Neural cell (in vitro differentiated cells): ENCODE measurements around the gene FOXD2. TPM values are rescaled to one million over a fixed set of nuclear protein-coding genes. Genes with fewer than 3 reads are reported as not detected.

ENCODE experiments used
- H2AFZ ChIP-seq: fragments of 200-600, 300-800 bp; sonication (generic), shearing (Covaris generic); 2 replicates; pipeline ENCODE4 v1.6.0; 2014; ENCODE audit warnings: low read depth, mild to moderate bottlenecking, antibody characterized with exemption, low read length, moderate library complexity
- H3F3A ChIP-seq: fragments of 200-600 bp; shearing (Covaris generic); 2 replicates; pipeline ENCODE4 v1.6.1; 2016; ENCODE audit warnings: mild to moderate bottlenecking, moderate library complexity, mixed read lengths, antibody characterized with exemption, low read length; ENCODE audit not compliant: insufficient read depth, poor library complexity, severe bottlenecking
- H3K27ac ChIP-seq: fragments of 200-600, 300-800 bp; sonication (generic), shearing (Covaris generic); 2 replicates; pipeline ENCODE4 v1.5.1; 2014; ENCODE audit warnings: mild to moderate bottlenecking, low read length, moderate library complexity
- H3K27me3 ChIP-seq: fragments of 300-800, 200-600 bp; sonication (generic), shearing (Covaris generic); 2 replicates; pipeline ENCODE4 v1.6.0; 2014; ENCODE audit warnings: mild to moderate bottlenecking, low read depth, low read length, moderate library complexity; ENCODE audit not compliant: insufficient read depth
- H3K36me3 ChIP-seq: fragments of 300-800, 200-600 bp; sonication (generic), shearing (Covaris generic); 2 replicates; pipeline ENCODE4 v1.5.1; 2014; ENCODE audit warnings: mild to moderate bottlenecking, antibody characterized with exemption, low read length, moderate library complexity; ENCODE audit not compliant: insufficient read depth
- H3K4me2 ChIP-seq: fragments of 300-800, 200-600 bp; sonication (generic), shearing (Covaris generic); 2 replicates; pipeline ENCODE4 v1.6.0; 2014; ENCODE audit warnings: mild to moderate bottlenecking, low read length
- H3K4me3 ChIP-seq: fragments of 300-800, 200-600 bp; sonication (generic), shearing (Covaris generic); 2 replicates; pipeline ENCODE4 v1.5.1; 2014; ENCODE audit warnings: mild to moderate bottlenecking, low read length, moderate library complexity
- H3K79me2 ChIP-seq: fragments of 200-600 bp; shearing (Covaris generic); replicated peaks from 2 replicates; pipeline ENCODE4 v1.6.0; 2014; ENCODE audit warnings: mild to moderate bottlenecking, low read length, moderate library complexity; ENCODE audit not compliant: insufficient read depth
- H3K9ac ChIP-seq: fragments of 300-800, 200-600 bp; sonication (generic), shearing (Covaris generic); 2 replicates; pipeline ENCODE4 v1.6.1; 2016; ENCODE audit warnings: mild to moderate bottlenecking, low read length, mixed read lengths
- H3K9me2 ChIP-seq: fragments of 200-600 bp; shearing (Covaris generic); 2 replicates; pipeline ENCODE4 v1.6.1; 2016; ENCODE audit warnings: mild to moderate bottlenecking, low read length, mixed read lengths; ENCODE audit not compliant: insufficient read depth
- H3K9me3 ChIP-seq: fragments of 200-600, 300-800 bp; sonication (generic), shearing (Covaris generic); 2 replicates; pipeline ENCODE4 v1.6.1; 2016; ENCODE audit warnings: mild to moderate bottlenecking, mixed run types, low read length, moderate library complexity, mixed read lengths
- H4K20me1 ChIP-seq: fragments of 200-600 bp; shearing (Covaris generic); 2 replicates; pipeline ENCODE4 v1.6.1; 2016; ENCODE audit warnings: mild to moderate bottlenecking, mixed run types; ENCODE audit not compliant: insufficient read depth
- EP300 ChIP-seq: fragments of 450-650 bp; conservative IDR thresholded peaks from 2 replicates; pipeline ENCODE4 v1.6.1; 2014; ENCODE audit warnings: antibody characterized with exemption, mild to moderate bottlenecking, moderate library complexity; ENCODE audit not compliant: poor library complexity, severe bottlenecking
- EZH2 ChIP-seq: fragments of 200-600, 300-800 bp; shearing (Covaris generic), sonication (generic); IDR thresholded peaks from 2 replicates; pipeline ENCODE4 v1.6.1; 2014; ENCODE audit warnings: antibody characterized with exemption, low read length, borderline replicate concordance, mild to moderate bottlenecking; ENCODE audit not compliant: insufficient read depth, poor library complexity, severe bottlenecking
- MXI1 ChIP-seq: fragments of 450-650 bp; conservative IDR thresholded peaks from 2 replicates; pipeline ENCODE4 v1.6.1; 2014; ENCODE audit warnings: antibody characterized with exemption, mild to moderate bottlenecking; ENCODE audit not compliant: poor library complexity, severe bottlenecking
- POLR2AphosphoS5 ChIP-seq: IDR thresholded peaks from 2 replicates; pipeline ENCODE4 v1.6.1; 2012
- RAD21 ChIP-seq: fragments of 450-650 bp; conservative IDR thresholded peaks from 2 replicates; pipeline ENCODE4 v1.6.1; 2014; ENCODE audit warnings: antibody characterized with exemption, mild to moderate bottlenecking, moderate library complexity
- polyA plus RNA-seq: library from polyadenylated mRNA; depleted of rRNA; stranded (reverse); fragments of >200 nt; gene quantifications from 2 replicates; pipeline ENCODE4 v1.2.3, GENCODE V29; 2014
- TF ChIP-seq, protein P1 (sequence below): IDR thresholded peaks from 2 replicates; pipeline ENCODE4 v1.6.1; 2012; ENCODE audit warnings: borderline replicate concordance
- TF ChIP-seq, protein P2 (sequence below): fragments of 450-650 bp; IDR thresholded peaks from 2 replicates; pipeline ENCODE4 v1.5.1; 2014; ENCODE audit warnings: antibody characterized with exemption, mild to moderate bottlenecking, moderate library complexity; ENCODE audit not compliant: poor library complexity, severe bottlenecking

FOXD2 gene
- polyA plus RNA-seq, 1 donor from 2014 or later = not detected

DNA sequence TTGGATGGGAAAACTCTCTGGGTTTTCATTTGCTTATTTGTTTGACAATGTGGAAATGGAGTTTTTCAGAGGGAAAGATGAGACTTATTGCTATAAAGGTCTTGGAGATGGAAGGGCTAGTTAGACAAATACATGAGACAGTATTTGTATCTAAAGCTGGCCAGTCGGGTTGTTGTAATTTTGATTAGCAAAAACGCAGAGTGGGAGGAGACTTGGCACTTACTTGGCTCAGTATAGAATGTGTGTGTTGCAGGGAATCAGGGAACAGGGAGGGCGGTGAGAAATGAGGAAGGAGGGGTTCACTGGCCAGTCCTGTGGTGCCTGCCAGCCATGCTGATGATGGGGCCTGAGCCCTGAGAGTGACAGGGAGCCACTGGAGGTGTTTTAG lies 27.8 kb upstream of the FOXD2 start:
- Histone ChIP-seq H3K4me3 (no peak overlapping the region), H3K9me2 (no peaks in the 10 kb centered on the region), H3K9ac (no peak overlapping the region), H3K27me3 (peaks cover 15% of the 10 kb centered on the region), H3K9me3 (no peaks in the 10 kb centered on the region), H3F3A (no peaks in the 10 kb centered on the region), H3K27ac (no peak overlapping the region), H3K4me2 (no peak overlapping the region), H3K79me2 (no peaks in the 10 kb centered on the region), H4K20me1 (no peaks in the 10 kb centered on the region), H2AFZ (no peak overlapping the region), H3K36me3 (no peaks in the 10 kb centered on the region)
- TF ChIP-seq EP300 (no peak), RAD21 (no peak), POLR2AphosphoS5 (no peak)
- TF ChIP-seq, protein P1, sequence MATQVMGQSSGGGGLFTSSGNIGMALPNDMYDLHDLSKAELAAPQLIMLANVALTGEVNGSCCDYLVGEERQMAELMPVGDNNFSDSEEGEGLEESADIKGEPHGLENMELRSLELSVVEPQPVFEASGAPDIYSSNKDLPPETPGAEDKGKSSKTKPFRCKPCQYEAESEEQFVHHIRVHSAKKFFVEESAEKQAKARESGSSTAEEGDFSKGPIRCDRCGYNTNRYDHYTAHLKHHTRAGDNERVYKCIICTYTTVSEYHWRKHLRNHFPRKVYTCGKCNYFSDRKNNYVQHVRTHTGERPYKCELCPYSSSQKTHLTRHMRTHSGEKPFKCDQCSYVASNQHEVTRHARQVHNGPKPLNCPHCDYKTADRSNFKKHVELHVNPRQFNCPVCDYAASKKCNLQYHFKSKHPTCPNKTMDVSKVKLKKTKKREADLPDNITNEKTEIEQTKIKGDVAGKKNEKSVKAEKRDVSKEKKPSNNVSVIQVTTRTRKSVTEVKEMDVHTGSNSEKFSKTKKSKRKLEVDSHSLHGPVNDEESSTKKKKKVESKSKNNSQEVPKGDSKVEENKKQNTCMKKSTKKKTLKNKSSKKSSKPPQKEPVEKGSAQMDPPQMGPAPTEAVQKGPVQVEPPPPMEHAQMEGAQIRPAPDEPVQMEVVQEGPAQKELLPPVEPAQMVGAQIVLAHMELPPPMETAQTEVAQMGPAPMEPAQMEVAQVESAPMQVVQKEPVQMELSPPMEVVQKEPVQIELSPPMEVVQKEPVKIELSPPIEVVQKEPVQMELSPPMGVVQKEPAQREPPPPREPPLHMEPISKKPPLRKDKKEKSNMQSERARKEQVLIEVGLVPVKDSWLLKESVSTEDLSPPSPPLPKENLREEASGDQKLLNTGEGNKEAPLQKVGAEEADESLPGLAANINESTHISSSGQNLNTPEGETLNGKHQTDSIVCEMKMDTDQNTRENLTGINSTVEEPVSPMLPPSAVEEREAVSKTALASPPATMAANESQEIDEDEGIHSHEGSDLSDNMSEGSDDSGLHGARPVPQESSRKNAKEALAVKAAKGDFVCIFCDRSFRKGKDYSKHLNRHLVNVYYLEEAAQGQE = no peak
- TF ChIP-seq, protein P2, sequence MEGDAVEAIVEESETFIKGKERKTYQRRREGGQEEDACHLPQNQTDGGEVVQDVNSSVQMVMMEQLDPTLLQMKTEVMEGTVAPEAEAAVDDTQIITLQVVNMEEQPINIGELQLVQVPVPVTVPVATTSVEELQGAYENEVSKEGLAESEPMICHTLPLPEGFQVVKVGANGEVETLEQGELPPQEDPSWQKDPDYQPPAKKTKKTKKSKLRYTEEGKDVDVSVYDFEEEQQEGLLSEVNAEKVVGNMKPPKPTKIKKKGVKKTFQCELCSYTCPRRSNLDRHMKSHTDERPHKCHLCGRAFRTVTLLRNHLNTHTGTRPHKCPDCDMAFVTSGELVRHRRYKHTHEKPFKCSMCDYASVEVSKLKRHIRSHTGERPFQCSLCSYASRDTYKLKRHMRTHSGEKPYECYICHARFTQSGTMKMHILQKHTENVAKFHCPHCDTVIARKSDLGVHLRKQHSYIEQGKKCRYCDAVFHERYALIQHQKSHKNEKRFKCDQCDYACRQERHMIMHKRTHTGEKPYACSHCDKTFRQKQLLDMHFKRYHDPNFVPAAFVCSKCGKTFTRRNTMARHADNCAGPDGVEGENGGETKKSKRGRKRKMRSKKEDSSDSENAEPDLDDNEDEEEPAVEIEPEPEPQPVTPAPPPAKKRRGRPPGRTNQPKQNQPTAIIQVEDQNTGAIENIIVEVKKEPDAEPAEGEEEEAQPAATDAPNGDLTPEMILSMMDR = no peak

DNA sequence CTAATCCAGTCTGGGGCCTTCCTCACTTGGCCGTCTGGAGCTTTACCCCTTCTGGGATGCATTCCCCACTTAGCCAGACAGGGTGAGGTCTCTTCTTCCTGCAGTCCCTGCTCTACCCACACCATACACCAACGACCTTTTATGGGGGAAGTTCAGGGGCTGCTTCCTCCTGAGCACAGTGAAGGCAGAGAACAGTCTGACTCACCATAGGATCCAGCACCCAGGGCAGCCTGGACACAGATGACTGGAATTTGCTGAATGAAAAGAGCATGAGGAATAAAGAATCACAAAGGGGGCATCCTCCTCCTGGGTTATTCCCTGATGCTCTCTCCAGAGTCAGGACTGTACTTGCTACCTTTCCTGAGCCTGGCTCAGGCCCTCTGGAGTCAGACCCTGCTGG lies 26.4 kb upstream of the FOXD2 start:
- Histone ChIP-seq H3K79me2 (no peaks in the 10 kb centered on the region), H2AFZ (no peak overlapping the region), H3K9ac (no peak overlapping the region), H3K9me3 (no peaks in the 10 kb centered on the region), H3K9me2 (no peaks in the 10 kb centered on the region), H3K4me3 (no peak overlapping the region), H4K20me1 (no peaks in the 10 kb centered on the region), H3K27me3 (peaks cover 26% of the 10 kb centered on the region), H3K27ac (no peak overlapping the region), H3K36me3 (no peaks in the 10 kb centered on the region), H3F3A (no peaks in the 10 kb centered on the region), H3K4me2 (no peak overlapping the region)
- no peak for TF ChIP-seq EZH2
- no peak for TF ChIP-seq MXI1
- TF ChIP-seq, protein P1 = no peak
